GM19467 (cell line): ENCODE measurements around the gene PLAC8L1.

Source experiments
- ATAC-seq: cut with Tn5 transposase; IDR thresholded peaks from one replicate; pipeline ENCODE4 v1.9.1; 2021; ENCODE audit warnings: mild to moderate bottlenecking, moderate library complexity; ENCODE audit not compliant: unreplicated experiment

The PLAC8L1 gene

DNA sequence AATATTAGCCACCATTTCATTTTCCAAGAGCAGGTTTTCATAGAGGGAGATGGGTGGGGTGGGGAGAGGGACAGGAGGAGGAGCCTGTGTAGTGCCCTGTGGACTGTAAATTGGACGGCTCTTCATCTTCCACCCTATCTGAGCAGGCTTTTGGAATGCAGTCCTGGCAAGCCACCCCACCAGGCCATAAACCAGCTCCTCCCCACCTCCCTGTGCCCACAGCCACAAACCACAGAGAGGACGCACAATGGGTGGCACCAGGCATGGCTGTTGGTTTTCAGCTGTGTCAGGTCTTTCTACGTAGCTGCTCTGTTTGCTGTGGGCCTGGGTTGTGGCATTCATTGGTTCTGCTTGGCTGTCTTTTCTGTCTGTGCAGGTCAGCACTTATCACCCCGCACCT is 58.0 kb downstream of the PLAC8L1 start:
- ATAC-seq = no peak

DNA sequence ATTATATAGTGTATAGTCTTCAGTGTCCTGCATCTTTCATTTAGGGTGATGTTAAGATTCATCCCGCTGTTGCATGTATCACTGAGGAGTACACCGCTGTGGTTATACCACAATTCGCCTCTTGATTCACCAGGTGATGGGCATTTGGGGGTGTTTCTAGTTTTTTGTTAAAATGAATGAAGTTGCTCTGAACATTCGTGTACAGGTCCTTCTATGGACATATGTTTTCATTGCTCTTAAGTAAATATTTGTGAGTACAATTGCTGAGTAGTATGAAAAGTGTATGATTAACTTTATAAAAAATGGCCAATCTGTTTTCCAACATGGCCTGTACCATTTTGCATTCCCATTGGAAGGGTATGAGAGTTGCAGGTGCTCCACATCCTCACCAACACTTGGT is 61.7 kb downstream of the PLAC8L1 start:
- no peak for ATAC-seq

DNA sequence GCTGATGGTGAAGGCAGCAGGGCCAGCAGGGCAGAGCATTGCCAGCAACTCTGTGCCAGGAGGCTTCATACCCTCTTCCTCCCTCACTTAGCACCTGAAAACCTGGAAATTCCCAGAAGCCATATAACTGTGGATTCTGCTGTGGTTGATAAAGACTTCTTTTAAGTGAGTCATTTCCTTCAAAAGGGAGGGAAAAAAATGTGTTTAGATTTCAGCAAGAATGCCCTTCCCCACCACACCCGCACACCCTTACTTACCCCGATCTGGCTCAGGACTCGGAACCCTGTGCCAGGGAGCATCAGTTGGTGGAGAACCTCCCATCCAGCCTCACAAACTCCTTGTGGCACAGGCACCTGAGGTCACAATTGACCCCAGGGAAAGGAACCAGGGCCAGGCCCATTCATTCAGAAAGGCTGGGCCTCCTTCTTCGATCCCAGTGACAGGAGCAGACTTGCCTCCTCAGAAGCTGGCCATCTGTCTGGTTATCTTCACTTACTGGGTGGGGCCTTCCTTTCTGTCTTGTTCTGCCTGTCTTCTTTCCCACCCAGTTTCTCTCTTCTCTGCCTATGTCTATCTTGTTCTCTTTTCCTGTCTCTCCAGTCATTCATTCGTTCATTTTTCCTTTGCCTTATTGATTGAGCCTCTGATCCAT is 62.6 kb downstream of the PLAC8L1 start:
- ATAC-seq = no peak

DNA sequence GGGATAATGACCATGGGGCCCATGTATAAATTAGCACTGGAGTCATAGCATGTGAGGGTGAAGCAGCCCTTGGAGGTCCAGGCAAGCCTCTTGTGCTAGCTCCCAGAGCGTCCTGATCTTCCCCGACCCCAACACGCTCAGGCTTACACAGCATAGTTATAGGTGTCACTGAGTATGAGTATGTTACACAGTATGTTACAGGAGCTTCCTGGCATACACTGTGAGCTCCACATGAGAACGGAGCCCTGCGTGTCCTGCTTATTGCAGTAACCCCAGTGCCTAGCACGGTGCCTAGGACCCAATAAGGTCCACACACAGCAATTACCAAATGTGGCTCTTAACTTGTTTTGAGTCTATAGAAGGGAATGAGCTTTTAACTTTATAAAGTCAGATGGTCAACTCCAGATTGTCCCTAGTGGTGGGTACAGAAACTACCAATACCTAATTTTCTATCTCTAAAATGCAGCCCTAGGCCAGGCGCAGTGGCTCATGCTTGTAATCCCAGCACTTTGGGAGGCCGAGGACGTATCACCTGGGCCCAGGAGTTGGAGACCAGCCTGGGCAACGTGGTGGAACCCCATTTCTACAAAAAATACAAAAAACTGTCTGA is 64.1 kb downstream of the PLAC8L1 start:
- peak; percentile 78 for ATAC-seq

DNA sequence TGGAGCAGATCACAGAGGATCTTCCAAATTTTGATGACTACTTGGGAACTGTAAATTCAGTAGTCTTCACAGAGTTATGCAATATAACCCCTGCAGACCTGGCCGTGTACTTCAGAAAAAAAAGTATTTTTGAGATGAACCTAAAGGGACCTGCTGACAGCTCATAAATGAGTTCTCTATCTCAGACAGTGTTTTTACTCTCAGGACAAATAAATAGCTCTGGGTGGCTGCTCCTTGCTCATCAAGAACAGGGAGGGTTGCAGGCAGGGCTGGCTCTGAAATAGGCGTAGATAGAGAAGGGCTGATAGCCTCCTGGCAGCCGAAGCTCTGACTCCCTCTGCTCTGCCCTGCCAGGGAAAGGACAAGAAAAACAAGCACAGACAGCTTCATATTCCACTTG is 64.8 kb downstream of the PLAC8L1 start:
- ATAC-seq = no peak

DNA sequence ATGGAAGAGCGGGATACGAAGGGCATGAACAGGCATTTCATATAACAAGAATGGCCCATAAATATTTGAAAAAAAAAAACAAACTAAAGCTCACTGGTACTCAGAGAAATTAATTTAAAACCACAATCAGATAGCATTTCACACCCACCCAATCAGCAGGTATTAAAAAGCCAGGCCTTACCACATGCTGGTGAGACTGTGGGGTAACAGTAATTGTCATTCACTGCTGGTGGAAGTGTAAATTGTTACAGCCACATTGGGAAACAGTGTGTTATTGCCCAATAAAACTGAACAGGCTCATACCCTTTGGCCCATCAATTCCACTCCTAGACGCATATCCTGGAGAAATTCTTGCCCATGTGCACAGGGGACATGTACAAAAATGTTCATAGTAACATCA is 66.0 kb downstream of the PLAC8L1 start:
- ATAC-seq = no peak

DNA sequence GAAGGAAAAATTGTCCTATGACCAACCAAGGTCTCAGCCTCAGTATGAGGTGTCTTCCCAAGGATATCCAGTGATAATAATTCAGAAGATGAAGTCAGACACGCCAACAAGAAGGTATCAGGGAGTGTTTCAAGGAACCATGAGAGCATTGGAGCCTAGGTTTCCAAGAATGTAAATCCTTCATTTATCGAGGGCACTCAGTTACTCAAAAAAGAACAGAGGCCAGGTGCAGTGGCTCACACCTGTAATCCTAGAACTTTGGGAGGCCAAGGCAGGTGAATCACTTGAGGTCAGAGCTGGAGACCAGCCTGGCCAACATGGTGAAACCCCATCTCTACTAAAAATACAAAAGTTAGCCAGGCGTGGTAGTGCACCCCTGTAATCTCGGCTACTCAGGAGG is 70.8 kb downstream of the PLAC8L1 start:
- no peak for ATAC-seq
